Amygdala (tissue), 56 donors: ENCODE data around the gene ANKRD18B.
"Not testable (repeated sequence)": the region's sequence is repeated elsewhere in the genome, so short reads cannot be mapped to it uniquely, and the experiment has no call there.

Experiments
- DNase-seq, 56 donors: peaks; one replicate each; lab custom pipeline; 2025; lab: John Stamatoyannopoulos, UW

ANKRD18B gene

GRCh38 chr9:33528069-33528468 lies 4.0 kb downstream of the ANKRD18B start:
- DNase-seq = not testable (repeated sequence)

- not testable (repeated sequence) for DNase-seq
Observed at GRCh38 chr9:33533958-33534357, 9.9 kb downstream of the ANKRD18B start.

DNA sequence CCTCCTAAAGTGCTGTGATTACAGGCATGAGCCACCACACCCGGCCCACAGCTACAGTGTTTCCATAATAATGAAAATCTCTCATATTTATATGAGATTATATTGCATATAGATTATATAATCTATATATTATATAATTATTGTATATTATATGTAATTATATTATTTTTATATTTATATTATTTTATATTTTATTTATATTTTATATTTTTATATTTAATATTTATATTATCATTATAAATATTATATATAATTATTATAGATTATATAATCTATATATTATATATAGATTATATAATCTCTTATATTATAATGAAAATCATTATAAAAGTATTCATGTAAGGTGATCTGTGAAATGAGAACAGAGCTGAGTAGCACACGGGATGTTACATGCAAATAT lies 11.5 kb downstream of the ANKRD18B start:
- DNase-seq = no peak

- DNase-seq = not testable (repeated sequence)
Observed at GRCh38 chr9:33543463-33543862, 19.4 kb downstream of the ANKRD18B start.

DNA sequence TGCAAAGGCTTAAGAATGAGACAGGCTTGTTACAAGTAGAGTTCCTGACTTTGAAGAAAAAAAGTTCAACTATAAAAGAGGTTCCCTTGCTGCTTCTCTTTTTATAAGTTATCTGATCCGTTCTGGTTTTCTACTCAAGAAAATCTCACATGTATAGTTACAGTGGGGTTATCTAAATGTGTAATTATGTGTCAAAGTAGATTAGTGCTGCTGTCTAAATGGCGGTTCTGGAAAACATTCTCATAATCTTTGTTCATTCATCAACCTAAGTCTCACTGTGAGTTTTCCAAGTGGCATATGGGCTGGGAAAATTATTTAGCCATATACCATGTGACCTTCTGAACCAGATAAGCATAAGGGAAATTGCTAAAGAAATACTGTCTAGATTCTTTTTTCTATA lies 21.7 kb downstream of the ANKRD18B start:
- DNase-seq = not testable (repeated sequence)

DNA sequence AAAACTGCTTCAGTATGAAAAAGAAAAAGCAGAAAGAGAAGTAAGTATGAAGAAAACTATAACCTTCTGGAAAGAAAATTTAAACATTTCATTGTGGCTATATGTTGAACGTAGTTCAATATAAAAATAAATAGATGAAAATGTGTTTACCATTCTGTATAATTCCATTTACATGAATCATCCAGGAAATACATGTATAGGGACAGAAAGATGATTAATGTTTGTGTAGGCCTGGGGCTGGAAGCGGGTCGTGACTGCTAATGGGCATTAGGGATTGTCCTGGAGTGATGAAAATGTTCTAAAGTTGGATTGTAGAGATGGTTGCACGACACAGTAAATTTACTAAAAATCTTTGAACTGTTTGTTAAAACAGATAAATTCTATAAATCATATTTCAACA lies 24.8 kb downstream of the ANKRD18B start:
- not testable (repeated sequence) for DNase-seq

DNA sequence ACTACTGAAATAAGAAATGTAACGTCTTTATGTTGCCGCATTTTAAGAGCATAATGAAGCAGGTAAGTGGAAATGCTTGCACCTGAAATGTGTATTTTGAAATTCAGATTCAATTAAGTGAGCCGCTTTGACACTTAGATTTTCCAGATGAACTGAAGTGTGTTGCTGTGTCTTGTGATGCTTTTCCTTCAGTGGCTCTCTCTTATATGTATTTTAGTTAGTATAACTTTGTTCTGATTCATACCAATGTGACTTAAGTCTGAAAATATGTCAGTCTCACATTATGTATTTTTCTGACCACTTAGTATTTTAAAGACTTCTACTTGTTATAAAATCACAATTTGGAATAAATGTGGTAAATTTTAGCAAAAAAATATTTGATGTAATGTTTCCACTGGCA lies 25.4 kb downstream of the ANKRD18B start:
- DNase-seq = not testable (repeated sequence)

DNA sequence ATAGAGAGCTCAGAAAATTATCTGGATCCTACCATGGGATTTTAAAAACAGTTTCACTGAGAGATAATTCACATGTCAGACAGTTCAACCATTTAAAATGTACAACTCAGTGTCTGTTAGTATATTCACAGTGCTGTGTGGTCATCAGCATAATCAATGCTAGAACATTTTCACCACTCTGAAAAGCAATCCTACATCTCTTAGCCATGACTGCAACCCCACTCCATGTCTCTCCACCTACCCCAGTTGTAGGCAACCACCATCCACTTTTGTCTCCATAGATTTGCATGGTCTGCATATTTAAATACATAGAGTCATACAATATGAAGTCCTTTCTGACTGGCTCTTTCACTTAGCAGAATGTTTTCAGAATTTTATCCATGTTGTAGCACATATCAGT lies 27.1 kb downstream of the ANKRD18B start:
- DNase-seq = not testable (repeated sequence)

GRCh38 chr9:33552315-33552725 lies 28.3 kb downstream of the ANKRD18B start:
- DNase-seq = peak in 7 of 56 donors; percentile 1 to 32 (median 10)

DNA sequence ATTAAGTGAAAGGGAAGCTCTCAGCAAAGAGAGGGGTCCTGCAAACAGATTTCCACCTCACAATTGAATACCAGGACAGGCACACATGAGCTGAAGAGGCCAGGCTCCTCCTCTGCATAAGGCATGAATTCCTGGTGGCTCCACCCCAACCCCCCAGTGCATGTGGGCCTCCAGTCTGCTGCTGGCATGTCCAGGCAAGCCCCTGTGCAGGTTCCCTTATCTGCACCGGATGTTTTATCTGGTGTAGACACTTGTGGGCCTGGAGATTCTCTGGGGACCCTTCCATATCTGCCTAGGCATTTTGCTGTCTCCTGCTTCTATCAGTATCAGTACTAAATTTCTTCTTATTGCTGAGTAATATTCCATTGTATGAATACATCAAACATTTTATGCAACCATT lies 36.2 kb downstream of the ANKRD18B start:
- DNase-seq = not testable (repeated sequence)

DNA sequence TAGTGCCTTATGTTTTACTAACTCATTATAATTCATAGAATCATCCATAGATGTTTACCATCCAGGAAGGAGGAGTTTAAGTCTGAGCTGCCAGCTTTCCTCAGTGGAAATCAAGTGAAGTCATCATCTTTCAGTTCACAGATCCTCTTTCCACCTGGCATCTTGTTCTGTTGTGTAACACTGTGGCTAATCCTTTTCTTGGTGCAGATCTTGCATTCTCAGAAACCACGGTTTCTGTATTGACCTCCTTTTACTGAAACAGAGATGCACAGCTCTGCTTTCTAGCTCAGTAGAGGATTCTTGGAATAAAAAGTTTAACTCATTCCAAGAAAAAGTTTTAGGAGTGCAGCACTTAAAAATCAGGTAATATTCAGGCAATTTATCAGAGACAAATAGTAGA lies 38.1 kb downstream of the ANKRD18B start:
- not testable (repeated sequence) for DNase-seq

- DNase-seq = not testable (repeated sequence)
Observed at GRCh38 chr9:33567776-33568175, 43.7 kb downstream of the ANKRD18B start.

GRCh38 chr9:33577786-33578185 lies 53.7 kb downstream of the ANKRD18B start:
- DNase-seq = not testable (repeated sequence)

DNA sequence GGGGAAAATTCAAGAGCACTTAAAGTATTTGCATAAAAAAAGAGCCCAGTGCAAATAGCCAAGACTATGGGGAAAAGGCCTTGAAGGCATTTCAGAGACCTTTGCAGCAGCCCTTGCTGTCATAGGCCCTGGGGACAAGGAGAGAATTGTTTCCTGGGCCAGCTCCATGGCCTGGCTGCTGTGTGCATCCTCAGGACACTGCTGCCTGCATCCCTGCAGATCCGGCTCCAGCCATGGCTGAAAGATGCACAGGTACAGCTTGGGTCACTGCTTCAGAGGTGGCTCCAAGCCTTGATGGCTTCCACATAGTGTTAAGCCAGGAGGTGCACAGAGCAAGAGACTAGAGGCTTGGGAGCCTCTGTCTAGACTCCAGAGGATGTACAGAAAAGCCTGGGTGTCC lies 55.9 kb downstream of the ANKRD18B start:
- DNase-seq = not testable (repeated sequence)

DNA sequence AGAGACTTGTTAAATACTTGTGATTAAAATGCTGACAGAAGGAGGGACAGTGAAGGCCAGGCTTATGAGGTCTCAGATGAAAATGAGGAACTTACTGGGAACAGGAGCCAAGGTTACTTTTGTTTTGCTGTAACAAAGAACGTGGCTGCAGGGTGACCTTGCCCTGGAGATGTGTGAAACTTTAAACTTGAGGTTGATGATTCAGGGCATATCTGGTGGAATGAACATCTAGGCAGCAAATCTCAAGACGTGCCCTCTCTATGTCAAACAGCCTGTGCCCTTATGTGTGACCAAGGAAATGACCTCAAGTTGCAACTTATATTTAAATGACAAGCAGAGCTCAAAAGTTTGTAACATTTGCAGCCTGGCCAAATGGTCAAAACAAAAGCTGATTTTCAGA lies 58.6 kb downstream of the ANKRD18B start:
- DNase-seq = not testable (repeated sequence)

GRCh38 chr9:33586128-33586527 lies 62.1 kb downstream of the ANKRD18B start:
- not testable (repeated sequence) for DNase-seq

DNA sequence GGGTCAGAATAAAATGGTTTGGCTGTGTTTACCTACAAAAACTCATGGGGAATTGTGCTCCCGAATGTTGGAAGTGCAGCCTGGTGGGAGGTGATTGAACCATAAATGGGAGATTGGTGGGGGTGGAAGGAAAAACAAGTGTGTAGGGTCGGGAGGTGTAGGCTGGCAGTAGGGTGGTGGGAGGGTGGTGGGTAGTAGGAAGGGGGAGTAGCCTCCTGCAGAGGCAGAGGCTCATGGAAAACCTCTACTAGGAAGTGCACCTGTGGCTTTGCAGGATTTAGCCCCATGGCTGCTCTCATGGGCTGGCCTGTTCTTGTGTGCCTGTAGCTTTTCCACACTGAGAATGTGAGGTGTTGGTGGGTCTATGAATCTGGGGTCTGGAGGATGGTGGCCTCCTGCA lies 63.7 kb downstream of the ANKRD18B start:
- DNase-seq = not testable (repeated sequence)

DNA sequence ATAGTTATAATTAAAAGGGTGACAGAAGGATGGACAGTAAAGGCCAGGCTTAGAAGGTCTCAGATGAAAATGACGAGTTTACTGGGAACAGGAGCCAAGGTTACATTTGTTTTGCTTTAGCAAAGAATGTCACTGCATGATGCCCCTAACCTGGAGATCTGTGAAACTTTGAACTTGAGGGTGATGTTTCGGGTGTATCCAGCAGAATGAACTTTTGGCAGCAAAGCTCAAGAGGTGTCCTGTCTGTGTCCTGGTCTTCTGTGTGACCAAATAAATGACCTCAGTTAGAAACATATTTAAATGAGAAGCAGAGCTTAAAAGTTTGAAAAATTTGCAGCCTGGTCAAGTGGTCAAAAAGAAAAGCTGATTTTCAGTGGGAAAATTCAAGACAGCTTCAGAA lies 64.8 kb downstream of the ANKRD18B start:
- DNase-seq = not testable (repeated sequence)

- DNase-seq = not testable (repeated sequence)
Observed at GRCh38 chr9:33590857-33591256, 66.8 kb downstream of the ANKRD18B start.

- not testable (repeated sequence) for DNase-seq
Observed at GRCh38 chr9:33596974-33597373, 72.9 kb downstream of the ANKRD18B start.

- not testable (repeated sequence) for DNase-seq
Observed at GRCh38 chr9:33597386-33597785, 73.3 kb downstream of the ANKRD18B start.

DNA sequence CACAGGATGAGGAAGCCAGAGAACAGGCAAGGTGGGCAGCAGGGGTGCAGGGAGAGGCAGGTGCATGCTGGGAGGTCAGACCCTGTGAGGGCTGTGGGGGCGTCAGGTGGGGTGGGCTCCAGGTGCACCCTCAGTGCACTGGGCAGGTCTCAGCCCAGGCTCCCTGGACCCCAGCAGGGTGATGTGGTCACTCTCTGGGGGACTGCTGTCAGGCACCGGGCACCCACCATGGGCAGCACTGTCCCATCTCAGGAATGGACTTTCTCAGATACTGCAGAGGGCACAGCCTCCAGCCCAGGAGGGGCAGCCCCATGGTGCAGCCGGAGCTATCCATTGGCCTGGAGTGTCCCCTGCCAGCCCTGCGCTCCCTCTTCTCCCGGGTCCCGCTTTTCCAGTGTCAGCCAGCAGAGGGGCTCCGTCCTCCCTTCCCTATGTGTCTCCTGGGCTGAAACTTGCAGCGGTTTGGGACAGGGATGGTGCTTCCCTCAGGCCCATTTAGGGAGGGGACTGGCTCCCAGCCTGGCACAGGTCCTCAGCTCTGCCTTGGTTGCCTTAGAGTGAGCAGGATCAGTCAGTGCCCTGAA lies 74.8 kb downstream of the ANKRD18B start:
- not testable (repeated sequence) for DNase-seq

DNA sequence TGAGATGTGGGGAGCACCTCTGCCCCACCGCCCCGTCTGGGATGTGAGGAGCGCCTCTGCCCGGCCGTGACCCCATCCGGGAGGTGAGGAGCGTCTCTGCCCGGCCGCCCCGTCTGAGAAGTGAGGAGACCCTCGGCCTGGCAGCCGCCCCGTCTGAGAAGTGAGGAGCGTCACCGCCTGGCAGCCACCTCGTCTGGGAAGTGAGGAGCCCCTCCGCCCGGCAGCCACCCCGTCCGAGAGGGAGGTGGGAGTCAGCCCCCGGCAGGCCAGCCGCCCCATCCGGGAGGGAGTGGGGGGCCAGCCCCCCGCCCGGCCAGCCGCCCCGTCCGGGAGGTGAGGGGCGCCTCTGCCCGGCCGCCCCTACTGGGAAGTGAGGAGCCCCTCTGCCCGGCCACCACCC lies 76.9 kb downstream of the ANKRD18B start:
- not testable (repeated sequence) for DNase-seq
